Measurements from ENCODE around the gene SPINK7.
"Not testable (repeated sequence)": the region's sequence is repeated elsewhere in the genome, so short reads cannot be mapped to it uniquely, and the experiment has no call there.

SPINK7 gene

DNA sequence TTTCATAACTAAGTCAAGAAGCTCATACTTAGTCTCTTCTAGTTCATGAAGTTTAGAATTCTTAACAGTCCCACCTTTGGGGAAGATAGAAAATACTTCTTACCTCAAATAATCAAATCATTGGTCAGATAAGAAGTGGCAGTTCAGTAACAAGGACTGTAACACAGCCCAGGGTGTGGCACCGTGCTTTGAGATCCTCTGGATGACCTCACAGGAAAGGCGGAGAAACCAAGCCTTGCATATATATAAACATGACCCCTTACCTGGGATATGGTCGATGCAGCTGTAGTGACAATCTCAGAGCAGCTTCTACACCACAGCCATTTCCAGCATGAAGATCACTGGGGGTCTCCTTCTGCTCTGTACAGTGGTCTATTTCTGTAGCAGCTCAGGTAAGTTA, at the start of gene SPINK7:
SPINK7 (plus strand) TSS at position 271 of the 400 bp plus-strand sequence; CDS start at position 332, 61 bp downstream.
- no peak within 1 kb of the TSS for H3K4me3 ChIP-seq (ENCODE audit: control insufficient read depth, low read depth, low read length)
- TF ChIP-seq, protein P1, sequence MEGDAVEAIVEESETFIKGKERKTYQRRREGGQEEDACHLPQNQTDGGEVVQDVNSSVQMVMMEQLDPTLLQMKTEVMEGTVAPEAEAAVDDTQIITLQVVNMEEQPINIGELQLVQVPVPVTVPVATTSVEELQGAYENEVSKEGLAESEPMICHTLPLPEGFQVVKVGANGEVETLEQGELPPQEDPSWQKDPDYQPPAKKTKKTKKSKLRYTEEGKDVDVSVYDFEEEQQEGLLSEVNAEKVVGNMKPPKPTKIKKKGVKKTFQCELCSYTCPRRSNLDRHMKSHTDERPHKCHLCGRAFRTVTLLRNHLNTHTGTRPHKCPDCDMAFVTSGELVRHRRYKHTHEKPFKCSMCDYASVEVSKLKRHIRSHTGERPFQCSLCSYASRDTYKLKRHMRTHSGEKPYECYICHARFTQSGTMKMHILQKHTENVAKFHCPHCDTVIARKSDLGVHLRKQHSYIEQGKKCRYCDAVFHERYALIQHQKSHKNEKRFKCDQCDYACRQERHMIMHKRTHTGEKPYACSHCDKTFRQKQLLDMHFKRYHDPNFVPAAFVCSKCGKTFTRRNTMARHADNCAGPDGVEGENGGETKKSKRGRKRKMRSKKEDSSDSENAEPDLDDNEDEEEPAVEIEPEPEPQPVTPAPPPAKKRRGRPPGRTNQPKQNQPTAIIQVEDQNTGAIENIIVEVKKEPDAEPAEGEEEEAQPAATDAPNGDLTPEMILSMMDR (conservative IDR thresholded peaks at IDR 0.05; ENCODE audit: control insufficient read depth, insufficient read depth, low read depth, low read length): no peak
- no peak for DNase-seq (ENCODE audit: low read depth)

DNA sequence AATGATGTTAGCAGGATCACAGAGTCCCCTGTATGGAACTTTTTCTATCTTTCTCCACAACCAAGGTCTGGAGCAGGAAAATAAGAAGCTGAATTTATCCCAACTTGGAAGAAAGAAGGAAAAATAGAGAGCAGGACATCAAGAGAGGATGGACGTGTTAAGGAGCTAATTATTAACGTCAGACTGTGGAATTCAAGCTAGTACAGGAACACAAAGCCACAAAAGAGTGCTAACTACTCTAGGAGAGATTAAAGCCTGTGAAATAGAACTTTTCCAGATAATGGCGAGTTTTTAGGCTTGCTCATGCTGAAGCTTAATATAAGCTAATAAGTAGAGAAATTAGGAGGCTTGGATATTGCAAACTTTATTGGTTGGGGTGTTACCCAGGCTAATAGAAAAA, 44.3 kb upstream of the SPINK7 start:
- H3K4me3 ChIP-seq (ENCODE audit: control insufficient read depth, low read depth, low read length): no peak overlapping the region
- DNase-seq (ENCODE audit: low read depth): no peak

DNA sequence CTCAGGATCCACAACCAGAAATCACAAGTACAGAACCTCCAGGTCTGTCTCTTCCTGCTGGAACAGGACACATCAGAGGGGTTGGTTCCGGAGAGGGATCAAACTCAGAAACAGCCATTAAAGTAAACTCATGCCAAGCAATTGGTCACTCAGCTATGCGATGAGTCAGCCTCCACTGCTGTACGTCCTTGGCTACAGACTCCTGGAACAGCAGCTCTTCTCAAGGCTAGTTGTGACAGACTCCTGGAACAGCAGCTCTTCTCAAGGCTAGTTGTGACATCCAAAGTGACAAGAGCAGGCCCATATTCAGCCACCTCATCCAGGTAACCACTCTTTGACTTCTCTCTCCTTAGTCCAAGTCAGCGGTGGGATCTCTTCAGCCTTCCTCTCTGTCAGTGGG, 43.7 kb upstream of the SPINK7 start, which contains the start of gene SPINK13:
SPINK13 (plus strand) TSS at position 229 of the 400 bp plus-strand sequence. CDS start 1,279 bp downstream, outside the sequence.
- TF ChIP-seq, protein P1 (conservative IDR thresholded peaks at IDR 0.05; ENCODE audit: control insufficient read depth, insufficient read depth, low read depth, low read length): no peak
- no peak within 1 kb of the TSS for H3K4me3 ChIP-seq (ENCODE audit: control insufficient read depth, low read depth, low read length)
- DNase-seq (ENCODE audit: low read depth): peak; percentile 78

More for the DNA sequence above, 44.3 kb upstream of the SPINK7 start:
- TF ChIP-seq, protein P1 (conservative IDR thresholded peaks at IDR 0.05; ENCODE audit: control insufficient read depth, insufficient read depth, low read depth, low read length): no peak

DNA sequence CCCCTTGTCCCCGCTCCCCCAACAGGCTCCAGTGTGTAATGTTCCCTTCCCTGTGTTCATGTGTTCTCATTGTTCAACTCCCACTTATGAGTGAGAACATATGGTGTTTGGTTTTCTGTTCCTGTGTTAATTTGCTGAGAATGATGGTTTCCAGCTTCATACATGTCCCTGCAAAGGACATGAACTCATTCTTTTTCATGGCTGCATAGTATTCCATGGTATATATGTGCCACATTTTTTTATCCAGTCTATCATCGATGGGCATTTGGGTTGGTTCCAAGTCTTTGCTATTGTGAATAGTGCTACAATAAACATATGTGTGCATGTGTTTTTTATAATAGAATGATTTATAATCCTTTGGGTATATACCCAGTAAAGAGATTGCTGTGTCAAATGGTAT, 37.1 kb upstream of the SPINK7 start:
- not testable (repeated sequence) for DNase-seq (ENCODE audit: low read depth); H3K4me3 ChIP-seq (ENCODE audit: control insufficient read depth, low read depth, low read length)

DNA sequence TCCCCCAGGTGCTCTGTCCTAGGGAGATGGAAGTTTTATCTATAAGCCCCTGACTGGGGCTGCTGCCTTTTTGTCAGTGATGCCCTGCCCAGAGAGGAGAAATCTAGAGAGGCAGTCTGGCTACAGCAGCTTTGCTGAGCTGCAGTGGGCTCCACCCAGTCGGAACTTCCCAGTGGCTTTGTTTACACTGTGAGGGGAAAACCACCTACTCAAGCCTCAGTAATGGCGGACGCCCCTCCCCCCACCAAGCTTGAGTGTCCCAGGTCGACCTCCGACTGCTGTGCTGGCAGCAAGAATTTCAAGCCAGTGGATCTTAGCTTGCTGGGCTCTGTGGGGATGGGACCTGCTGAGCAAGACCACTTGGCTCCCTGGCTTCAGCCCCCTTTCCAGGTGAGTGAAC, 31.3 kb upstream of the SPINK7 start:
- not testable (repeated sequence) for DNase-seq (ENCODE audit: low read depth); H3K4me3 ChIP-seq (ENCODE audit: control insufficient read depth, low read depth, low read length)

DNA sequence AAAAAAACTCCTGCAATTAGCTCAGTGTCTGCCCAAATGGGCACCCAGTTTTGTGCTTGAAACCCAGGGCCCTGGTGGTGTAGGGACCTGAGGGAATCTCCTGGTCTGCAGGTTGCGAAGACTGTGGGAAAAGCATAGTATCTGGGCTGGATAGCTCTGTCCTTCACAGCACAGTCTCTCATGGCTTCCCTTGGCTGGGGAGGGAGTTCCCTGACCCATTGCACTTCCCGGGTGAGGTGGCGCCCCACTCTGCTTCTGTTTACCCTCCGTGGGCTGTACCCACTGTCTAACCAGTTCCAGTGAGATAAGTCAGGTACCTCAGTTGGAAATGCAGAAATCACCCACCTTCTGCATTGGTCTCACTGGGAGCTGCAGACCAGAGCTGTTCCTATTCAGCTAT, 30.9 kb upstream of the SPINK7 start:
- DNase-seq (ENCODE audit: low read depth); H3K4me3 ChIP-seq (ENCODE audit: control insufficient read depth, low read depth, low read length): not testable (repeated sequence)

DNA sequence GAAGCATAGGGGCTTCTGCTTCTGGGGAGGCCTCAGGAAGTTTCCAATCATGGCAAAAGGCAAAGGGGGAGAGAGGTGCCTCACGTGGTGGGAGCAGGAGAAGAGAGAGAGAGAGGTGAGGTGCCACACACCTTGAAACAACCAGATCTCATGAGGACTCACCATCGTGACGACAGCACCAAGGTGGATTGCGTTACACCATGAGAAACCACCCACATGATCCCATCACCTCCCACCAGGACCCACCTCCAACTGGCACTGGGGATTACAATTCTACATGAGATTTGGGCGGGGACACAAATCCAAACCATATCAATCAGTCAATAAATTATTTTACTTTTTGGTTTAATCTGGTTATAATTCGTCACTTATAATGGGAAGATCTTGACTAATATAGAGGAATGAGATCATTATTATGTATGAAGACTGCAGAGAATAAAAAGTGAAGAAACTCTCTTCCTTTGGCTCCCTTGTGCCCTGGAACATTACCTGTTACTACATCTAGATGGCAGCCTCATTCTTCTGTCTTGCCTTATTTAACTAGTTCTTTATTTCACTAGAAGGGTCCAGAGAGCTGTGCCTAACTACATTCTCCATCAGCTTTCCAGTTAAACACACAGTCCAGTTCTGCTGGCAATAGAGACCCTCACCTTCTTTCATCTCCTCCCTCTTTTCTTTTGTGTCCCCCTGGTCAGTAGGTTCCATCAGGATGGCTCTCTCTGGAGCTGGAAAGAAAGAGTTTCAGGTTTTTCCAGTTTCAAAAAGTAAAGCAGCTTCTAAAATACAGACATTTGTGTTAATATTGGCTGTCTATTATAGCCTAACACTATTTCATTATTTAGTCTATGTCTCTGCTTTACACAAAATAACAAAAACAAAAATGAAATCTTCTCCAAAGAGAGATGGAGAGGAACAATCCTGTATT, 21.7 kb upstream of the SPINK7 start:
- peak; percentile 13 for DNase-seq (ENCODE audit: low read depth)
- TF ChIP-seq, protein P1 (conservative IDR thresholded peaks at IDR 0.05; ENCODE audit: control insufficient read depth, insufficient read depth, low read depth, low read length): peak; percentile 34
- no peak overlapping the region for H3K4me3 ChIP-seq (ENCODE audit: control insufficient read depth, low read depth, low read length)

DNA sequence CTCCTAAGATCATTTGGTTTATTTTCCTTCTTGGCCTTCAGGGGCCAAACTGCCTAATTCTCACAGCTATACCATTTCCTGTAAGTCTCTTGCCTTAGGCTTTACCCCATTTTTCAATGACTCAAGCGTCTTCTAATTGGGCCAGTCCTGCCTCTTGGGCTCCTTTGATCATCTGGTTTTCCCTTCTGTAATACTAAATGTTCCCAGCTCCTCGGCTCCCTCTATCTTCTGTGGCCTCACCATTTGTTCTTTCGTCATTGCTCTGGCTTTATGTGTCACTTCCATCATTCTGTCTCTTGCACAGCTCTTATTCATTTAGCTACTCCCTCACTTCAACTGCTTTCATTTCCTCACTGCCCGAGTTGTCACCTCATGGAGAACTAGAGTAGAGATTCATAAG, 14.5 kb upstream of the SPINK7 start:
- DNase-seq (ENCODE audit: low read depth): peak; percentile 4
- H3K4me3 ChIP-seq (ENCODE audit: control insufficient read depth, low read depth, low read length): no peak overlapping the region
- TF ChIP-seq, protein P1 (conservative IDR thresholded peaks at IDR 0.05; ENCODE audit: control insufficient read depth, insufficient read depth, low read depth, low read length): no peak

Data from fibroblast of mammary gland (primary cell).